ENCODE results near the gene KLHL22.
"Not testable (repeated sequence)": the region's sequence is repeated elsewhere in the genome, so short reads cannot be mapped to it uniquely, and the experiment has no call there.

Gene KLHL22

DNA sequence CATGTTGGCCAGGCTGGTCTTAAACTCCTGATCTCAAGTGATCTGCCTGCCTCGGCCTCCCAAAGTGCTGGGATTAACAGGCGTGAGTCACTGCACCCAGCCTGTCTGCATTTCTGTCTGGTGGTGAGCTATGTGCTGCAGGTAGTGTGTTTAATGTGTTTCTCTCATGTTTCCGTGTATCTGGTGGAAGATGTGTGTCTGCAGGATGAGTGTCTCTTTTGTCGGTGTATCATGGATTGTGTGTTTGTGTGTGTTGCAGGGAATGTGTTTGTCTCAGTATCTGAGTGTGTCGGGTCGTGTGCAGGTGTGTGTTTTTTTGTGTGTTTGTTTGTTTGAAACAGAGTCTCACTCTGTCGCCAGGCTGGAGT is 74.1 kb downstream of the KLHL22 start:
- no peak for DNase-seq (ENCODE audit: low read depth)

DNA sequence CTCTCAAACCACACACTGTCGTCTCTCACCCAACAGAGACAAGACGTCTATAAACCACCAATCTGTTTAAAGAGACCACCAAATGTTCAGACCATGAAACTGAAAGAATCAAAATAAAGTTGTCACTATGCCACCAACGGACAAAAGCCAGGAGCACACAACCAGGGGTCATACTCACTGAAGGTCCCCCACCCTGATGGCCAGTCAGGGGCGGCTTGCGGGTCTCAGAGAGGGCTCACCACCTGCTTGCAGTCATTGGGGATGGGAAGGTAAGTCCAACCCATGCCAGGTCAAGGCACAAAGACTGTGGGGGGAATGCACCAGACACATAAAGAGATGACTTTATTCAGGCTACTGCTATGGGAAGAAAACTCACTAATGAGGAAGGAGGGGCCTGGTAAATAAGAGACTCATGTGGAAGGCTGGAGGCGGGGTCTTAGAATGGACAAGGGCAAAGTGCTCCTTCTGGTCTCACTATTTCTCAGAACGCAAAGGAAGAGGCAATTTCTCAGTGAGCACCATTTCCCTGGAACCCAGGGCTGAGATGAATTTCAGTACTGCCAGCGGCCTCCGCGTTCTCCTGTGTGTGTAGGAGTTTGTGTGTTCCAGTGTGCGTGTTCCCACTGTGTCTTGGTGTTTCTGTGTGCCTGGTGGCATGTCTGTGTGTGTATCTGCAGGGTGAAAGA is 75.3 kb downstream of the KLHL22 start:
- no peak for DNase-seq (ENCODE audit: low read depth)

DNA sequence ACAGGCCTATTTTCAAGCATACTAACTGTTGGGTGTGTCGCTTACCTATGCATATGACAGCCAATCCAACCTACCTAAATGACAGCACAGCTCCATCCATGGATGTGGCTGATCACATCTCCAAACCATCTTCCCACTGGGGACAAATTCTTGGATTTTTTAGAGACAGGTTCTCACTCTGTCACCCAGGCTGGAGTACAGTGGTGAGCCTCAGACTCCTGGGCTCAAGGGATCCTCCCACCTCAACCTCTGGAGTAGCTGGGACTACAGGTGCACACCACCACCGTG is 76.0 kb downstream of the KLHL22 start:
- no peak for DNase-seq (ENCODE audit: low read depth)

DNA sequence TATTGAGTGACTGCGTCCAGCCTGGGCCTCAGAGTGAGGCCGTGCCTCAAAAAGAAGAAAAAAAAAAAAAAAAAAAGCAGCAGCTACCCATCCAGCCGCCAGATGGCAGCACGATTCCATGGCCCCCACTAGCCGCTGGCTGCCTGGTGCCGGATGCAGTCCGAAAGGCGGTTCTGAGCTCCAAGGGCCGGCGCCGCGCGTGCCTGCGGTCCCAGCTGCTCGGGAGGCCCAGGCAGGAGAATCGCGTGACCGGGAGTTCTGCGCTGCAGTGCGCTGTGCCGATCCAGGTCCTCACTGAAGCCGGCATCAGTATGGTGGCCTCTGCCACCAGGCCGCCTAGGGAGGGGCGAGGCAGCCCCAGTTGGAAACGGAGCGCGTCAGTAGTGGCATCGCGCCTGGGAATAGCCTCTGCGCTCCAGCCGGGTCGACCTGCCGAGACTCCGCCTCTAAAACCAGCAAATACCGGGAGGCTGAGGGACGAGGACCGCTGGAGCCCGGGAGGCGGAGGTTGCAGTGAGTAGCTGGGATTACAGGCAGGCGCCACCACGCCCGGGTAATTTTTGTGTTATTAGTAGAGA is 77.3 kb downstream of the KLHL22 start:
- no peak for DNase-seq (ENCODE audit: low read depth)

DNA sequence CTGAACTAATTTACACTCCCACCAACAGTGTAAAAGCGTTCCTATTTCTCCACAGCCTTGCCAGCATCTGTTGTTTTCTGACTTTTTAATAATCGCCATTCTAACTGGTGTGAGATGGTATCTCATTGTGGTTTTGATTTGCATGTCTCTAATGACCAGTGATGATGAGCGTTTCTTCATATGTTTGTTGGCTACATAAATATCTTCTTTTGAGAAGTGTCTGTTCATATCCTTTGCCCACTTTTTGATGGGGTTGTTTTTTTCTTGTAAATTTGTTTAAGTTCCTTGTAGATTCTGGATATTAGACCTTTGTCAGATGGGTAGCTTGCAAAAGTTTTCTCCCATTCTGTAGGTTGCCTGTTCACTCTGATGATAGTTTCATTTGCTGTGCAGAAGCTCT is 79.9 kb downstream of the KLHL22 start:
- DNase-seq (ENCODE audit: low read depth): not testable (repeated sequence)

DNA sequence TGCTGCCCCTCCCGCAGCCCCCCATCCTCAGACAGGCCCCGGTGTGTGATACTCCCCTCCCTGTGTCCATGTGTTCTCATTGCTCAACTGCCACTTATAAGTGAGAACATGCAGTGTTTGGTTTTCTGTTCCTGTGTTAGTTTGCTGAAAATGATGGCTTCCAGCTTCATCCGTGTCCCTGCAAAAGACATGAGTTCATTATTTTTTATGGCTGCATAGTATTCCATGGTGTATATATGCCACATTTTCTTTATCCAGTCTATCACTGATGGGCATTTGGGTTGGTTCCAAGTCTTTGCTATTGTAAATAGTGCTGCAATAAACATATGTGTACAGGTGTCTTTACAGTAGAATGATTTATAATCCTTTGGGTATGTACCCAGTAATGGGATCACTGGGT is 80.4 kb downstream of the KLHL22 start:
- DNase-seq (ENCODE audit: low read depth): not testable (repeated sequence)

DNA sequence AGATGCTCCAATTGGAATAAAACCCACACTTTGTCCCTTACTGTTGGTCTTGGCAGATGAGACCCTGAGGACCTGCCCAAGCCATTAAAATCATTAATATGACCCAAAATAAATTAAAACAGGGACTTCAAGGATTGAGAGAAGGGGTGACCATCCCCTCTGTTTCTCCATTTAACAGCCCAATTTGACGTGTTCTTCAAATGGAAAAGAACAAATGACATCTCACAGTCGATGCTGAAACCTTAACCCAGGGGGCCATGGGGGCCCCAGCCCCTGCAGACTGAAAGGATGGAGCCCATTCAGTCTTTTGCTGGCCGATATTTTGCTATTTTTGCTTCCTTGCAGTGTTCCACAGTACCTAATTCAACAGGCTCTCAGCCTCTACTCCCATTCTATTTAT is 81.1 kb downstream of the KLHL22 start:
- no peak for DNase-seq (ENCODE audit: low read depth)

DNA sequence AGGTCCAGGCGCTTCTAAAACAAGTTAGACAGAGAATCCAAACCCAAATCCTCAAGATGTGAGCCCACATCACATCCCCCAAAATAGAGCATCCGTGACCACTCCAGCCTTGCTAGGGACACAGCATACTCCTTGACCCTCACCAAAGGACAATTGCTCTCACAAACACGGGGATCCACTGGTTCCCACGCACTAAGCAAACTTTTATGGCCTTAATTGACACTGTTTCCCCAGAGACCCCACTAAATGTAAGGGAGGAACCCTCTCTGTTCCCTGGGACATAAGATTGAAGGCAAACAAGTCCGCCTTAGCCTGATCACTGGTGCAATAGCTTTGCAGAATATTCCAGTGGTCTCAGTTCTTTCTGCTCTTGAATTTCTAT is 81.5 kb downstream of the KLHL22 start:
- DNase-seq (ENCODE audit: low read depth): no peak

DNA sequence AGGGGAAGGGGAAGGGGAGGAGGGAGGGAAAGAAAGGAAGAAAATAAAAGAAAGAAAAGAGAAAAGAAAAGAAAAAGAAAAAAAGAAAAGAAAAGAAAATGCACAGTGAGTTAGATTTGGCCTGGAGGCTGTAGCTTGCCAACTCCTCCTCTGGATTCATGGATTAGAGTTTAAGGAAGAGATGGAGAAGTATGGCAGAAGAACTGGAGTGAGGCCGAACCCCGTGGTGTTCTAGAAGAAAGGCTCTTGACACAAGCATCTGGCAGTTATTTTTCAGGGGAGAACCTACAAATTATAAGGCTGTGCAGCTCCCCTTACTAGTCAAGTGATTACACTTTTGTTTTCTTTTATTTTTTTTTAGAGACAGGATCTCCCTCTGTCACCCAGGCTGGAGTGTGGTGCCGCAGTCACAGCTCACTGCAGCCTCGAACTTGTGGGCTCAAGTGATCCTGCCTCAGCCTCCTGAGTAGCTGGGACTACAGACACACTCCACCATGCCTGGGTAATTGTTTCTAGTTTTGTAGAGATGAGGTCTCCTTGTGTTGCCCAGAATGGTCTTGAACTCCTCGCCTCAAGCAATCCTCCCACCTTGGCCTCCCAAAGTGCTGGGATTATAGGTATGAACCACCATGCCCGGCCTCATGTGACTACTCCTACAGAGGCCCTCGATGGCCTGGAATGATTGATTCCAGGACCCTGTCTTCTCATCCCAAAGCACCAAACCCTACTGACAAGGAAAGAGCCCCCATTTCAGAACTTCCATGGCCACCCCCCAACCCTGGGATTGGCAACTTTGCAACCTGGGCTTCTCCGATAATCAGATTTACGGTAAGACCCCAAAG is 82.2 kb downstream of the KLHL22 start:
- no peak for DNase-seq (ENCODE audit: low read depth)

DNA sequence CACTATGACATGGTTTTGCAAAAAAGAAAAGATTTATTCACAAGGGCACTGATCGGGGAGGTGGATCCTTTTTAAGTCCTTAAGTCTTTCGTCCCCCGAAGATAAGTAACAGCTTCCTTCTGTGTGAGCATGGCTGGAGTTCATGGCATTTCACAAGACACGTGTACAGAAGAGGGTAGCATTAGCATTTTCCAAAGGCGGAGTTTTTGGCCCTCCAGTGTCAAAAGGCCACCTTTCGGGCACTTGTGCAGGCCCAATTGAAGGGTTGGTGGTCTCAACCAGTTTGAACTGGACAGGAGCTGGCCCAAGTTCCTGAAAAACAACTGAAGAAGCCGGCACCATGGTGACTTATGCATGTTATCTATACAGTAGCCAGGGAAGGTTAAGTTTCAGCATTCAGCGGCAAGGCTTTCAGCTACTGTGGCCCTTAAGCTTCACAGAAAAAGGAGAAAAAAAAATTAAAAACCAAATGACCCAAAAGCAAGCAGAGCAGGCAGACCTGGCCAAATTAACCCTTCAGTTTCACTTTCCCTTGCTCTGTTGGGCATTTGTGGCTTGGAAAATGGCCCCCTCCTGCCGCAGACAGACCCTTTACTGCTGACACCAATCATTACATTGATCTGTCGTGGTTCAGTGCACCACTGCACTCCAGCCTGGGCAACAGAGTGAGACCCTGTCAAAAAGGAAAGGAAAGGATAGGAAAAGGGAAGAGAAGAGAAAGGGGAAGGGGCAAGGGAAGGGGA is 83.0 kb downstream of the KLHL22 start:
- DNase-seq (ENCODE audit: low read depth): no peak

DNA sequence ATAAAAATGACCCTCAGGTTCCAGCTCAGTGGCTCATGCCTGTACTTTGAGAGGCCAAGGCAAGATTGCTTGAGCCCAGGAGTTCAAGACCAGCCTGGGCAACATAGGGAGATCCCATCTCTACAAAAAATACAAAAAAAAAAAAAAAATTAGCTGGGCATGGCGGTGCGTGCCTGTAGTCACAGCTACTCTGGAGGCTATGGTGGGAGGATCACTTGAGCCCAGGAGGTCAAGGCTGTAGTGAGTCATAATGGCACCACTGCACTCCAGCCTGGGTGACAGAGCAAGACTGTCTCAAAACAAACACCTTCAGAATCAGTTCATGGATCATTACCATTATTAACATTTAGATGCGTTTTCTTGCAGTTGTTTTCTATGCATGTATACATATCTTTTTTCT is 86.2 kb downstream of the KLHL22 start:
- DNase-seq (ENCODE audit: low read depth): not testable (repeated sequence)

DNA sequence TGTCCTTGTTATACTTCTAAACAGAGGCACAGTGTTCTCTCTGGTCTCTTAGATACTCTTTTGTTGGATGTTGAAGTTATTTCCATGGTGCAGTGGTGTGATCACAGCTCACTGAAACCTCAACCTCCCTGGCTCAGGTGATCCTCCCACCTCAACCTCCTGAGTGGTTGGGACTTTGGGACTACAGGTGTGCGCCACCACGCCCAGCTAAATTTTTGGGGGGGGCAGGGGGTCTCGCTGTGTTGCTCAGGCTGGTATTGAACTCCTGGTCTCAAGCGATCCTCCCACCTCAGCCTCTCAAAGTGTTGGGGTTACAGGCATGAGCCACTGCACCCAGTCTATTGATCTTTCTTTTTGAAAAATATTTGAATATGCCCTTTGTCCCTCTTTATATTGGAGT is 86.7 kb downstream of the KLHL22 start:
- DNase-seq (ENCODE audit: low read depth): no peak

DNA sequence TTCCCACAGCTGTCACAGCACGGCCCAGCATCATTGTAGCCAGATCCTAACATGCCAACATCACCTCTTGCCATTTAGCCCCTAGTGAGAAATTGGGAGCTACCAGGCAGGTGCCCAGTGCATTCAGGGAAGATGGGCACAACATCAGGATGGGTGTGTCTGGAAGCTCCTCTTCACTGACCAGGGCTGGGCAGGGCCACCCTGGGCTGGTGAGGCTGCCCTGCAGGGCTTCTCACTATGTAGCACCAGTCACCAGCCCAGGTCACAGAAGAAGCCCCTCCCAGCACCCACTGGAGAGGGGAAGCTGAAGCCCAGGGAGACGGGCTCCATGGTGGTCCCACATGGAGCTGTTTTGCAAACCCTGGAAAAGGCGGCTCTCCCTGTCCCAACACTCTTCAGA is 87.8 kb downstream of the KLHL22 start:
- DNase-seq (ENCODE audit: low read depth): no peak

DNA sequence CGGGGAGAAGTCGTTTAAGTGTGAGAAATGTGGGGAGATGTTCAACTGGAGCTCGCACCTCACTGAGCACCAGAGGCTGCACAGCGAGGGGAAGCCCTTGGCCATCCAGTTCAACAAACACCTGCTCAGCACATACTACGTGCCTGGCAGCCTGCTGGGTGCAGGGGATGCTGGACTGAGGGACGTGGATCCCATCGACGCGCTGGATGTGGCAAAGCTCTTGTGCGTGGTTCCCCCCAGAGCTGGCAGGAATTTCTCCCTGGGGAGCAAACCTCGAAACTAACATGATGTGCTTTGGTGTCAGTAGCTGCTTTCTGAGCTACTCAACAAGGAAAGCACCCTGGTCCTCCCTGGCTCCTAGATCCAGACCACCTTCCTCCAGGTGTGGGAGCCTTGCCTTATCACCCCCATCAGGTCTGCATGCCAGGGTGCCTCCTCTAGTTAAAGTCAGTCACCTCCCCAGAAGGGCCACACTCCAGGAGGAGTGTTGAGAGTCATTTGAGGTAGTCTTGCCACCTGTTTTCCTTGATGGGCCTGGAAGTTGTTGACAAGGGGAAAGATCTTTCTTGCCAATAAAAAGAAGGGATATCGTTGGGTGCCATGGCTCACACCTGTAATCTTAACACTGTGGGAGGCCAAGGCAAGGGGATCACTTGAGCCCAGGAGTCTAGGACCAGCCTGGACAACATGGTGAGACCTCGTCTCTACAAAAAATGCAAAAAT is 88.7 kb downstream of the KLHL22 start:
- DNase-seq (ENCODE audit: low read depth): no peak

DNA sequence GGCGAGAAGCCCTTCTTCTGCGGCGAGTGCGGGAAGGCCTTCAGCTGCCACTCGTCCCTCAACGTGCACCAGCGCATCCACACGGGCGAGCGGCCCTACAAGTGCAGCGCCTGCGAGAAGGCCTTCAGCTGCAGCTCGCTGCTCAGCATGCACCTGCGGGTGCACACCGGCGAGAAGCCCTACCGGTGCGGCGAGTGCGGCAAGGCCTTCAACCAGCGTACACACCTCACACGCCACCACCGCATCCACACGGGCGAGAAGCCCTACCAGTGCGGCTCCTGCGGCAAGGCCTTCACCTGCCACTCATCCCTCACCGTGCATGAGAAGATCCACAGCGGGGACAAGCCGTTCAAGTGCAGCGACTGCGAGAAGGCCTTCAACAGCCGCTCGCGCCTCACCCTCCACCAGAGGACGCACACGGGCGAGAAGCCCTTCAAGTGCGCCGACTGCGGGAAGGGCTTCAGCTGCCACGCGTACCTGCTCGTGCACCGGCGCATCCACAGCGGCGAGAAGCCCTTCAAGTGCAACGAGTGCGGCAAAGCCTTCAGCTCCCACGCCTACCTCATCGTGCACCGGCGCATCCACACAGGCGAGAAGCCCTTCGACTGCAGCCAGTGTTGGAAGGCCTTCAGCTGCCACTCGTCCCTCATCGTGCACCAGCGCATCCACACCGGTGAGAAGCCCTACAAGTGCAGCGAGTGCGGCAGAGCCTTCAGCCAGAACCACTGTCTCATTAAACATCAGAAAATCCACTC is 89.5 kb downstream of the KLHL22 start:
- no peak for DNase-seq (ENCODE audit: low read depth)

DNA sequence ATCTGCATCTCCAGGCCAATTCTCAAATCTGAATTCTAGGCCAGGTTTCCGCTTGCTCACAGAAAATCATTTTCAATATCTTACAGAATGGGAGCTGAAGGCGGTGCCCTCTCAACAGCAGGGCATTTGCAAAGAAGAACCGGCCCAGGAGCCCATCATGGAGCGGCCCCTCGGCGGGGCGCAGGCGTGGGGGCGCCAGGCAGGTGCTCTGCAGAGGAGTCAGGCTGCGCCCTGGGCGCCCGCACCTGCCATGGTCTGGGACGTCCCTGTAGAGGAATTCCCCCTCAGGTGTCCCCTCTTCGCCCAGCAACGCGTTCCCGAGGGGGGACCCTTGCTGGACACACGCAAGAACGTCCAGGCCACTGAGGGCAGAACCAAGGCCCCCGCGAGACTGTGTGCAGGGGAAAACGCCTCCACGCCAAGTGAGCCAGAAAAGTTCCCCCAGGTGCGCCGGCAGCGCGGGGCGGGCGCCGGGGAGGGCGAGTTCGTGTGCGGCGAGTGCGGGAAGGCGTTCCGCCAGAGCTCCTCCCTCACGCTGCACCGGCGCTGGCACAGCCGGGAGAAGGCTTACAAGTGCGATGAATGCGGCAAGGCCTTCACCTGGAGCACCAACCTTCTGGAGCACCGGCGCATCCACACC is 90.2 kb downstream of the KLHL22 start:
- DNase-seq (ENCODE audit: low read depth): no peak

DNA sequence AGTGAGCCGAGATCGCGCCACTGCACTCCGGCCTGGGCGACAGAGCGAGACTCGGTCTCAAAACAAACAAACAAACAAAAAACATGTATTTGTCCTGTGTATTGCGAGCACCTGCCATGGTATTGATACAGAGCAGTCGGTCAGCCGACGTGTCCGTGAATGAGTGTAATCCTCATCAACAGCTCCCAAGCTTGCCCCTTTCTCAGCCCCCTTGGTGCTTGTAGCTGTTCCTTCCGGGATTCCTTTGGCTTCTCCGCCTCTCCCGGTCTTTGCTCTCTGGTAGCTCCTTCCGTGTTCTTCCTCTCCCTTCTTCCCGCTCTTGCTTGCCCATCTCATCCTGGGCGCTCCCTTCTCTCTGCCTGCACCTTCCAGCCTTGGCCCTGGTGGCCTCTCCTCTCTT is 90.7 kb downstream of the KLHL22 start:
- DNase-seq (ENCODE audit: low read depth): no peak

DNA sequence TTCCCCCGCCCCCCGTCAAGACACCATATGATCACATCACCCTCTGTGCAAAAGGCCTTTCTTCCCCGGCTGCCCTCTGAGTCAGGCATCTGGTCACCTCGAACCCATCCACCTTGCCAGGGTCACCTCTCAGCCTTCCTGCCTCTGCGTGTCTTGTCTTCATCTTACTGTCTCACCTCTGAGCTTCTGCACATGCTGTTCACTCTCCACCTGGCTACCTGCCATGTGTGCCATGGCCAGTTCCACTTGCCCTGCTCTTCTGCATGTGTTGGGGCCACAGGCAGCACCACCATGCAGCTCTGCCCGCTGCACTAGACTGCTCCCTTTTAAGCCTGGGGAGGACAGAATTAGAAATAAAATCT is 91.8 kb downstream of the KLHL22 start:
- DNase-seq (ENCODE audit: low read depth): no peak

DNA sequence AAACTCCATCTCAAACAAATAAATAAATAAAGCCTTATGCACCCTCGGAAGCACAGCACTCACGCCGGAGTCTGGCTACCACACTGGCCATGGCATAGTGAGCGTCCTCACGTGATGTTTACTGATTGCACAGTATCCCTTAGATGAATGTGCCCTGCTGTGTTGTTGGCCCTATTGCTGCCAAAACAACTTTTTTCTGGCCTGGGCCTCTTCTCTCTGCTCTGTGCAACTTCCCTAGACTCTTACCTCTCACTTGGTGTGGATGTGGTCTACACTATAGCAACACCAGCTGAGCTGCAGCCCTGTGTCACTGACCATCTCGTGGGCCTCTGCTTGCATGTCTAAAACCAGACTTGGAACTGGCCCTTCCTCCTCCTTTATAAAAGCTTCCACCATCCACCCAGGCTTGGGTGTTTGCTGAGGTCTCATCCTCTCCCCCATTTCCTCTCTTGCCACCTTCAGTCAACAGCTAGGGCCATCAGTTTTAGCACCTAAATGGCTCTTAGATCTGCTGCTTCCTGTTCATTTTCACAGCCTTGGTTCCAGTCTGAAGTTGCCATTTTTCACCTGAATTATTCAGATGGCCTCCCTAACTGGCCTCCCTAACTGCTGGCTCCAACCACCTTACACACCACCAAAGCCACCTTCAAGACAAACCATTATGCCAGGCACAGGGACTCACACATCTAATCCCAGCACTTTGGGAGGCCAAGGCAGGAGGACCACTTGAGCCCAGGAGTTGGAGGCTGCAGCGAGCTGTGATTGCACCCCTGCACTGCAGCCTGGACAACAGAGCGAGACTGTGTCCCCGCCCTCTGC is 92.4 kb downstream of the KLHL22 start:
- DNase-seq (ENCODE audit: low read depth): no peak

DNA sequence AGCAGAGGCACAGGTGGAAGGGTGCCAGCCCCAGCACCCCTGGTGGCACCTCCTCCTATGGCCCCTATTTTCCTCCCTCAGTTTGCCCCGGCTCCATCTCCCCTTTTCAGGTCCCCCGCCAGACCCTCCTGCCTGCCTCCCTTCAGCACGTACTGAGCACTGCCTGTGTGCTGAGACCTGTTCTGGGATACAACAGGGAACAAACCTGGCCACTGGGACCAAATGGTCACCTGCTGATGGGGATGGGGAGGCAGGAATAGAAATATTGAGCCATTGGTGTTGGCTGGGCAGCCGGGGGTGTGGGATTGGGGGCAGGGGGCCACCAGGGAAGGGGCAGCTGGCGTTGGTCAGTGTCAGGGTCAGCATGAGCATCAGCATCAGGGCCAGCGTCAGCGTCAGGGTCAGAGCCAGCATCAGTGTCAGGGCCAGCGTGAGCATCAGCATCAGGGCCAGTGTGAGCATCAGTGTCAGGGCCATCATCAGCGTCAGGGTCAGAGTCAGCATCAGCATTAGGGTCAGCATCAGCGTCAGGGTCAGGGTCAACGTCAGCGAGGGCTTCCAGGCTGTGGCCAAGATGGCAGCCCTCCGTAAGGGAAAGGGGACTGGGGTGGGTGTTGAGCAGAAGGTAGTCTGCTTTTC is 94.1 kb downstream of the KLHL22 start:
- no peak for DNase-seq (ENCODE audit: low read depth)

All from non-pigmented ciliary epithelial cell (primary cell).